GM12878 (cell line): ENCODE data around the gene CHCHD6. TPM values are rescaled to one million over a fixed set of nuclear protein-coding genes. Genes with fewer than 3 reads are reported as not detected.

Source experiments
- ATAC-seq: fragments of 200-7000 bp; cut with Tn5 transposase; 3 replicates; pipeline ENCODE4 v1.9.1; 2020; ENCODE audit warnings: mild to moderate bottlenecking, moderate library complexity
- BruUV-seq: library from RNA; stranded (reverse); fragments of 400-500 nt; replicated peaks from 2 replicates; lab custom pipeline; 2021; lab: Mats Ljungman, UMichigan
- CTCF ChIA-PET: fragments of 300-600 bp; sonication (Branson Sonifier 250); formaldehyde crosslinking; extraction: SDS; loops from one replicate; lab custom pipeline; 2021; ENCODE audit warnings: inconsistent platforms; lab: Yijun Ruan, JAX
- POLR2A ChIA-PET: fragments of 350-600 bp; formaldehyde crosslinking; extraction: SDS; loops from one replicate; lab custom pipeline; 2021; ENCODE audit warnings: inconsistent platforms; lab: Charles Lee
- RAD21 ChIA-PET: fragments of 300-600 bp; sonication (Branson Sonifier 250); formaldehyde crosslinking; loops from one replicate; lab custom pipeline; 2023; ENCODE audit warnings: antibody characterized with exemption; ENCODE audit not compliant: unreplicated experiment; lab: Charles Lee
- SMC1A ChIA-PET: fragments of 300-600 bp; sonication (Branson Sonifier 250); formaldehyde crosslinking; loops from one replicate; lab custom pipeline; 2023; ENCODE audit not compliant: unreplicated experiment, uncharacterized antibody; lab: Charles Lee
- DNase-seq: peaks from one replicate; pipeline ENCODE4 v3.0.0-alpha.2; 2011; ENCODE audit warnings: low read depth, low spot score
- FAIRE-seq: peaks from 3 replicates; lab custom pipeline; 2011; peaks lifted over from hg19 to GRCh38; lab: Jason Lieb, UNC
- H2AFZ ChIP-seq: 2 replicates; pipeline ENCODE4 v1.6.0; 2011; ENCODE audit warnings: low read depth, low read length, control low read depth; ENCODE audit not compliant: control insufficient read depth
- H3K27ac ChIP-seq: 2 replicates; pipeline ENCODE4 v1.5.1; 2011; ENCODE audit warnings: control low read depth; ENCODE audit not compliant: control insufficient read depth, insufficient read depth
- H3K27me3 ChIP-seq, 2 experiments: replicated peaks in 1 of 2; 2 replicates each; pipeline versions ENCODE4 v1.6.0 to v1.6.1; 2011; ENCODE audit warnings: low read length in 1 of 2; ENCODE audit not compliant: control insufficient read depth in 2 of 2, insufficient read depth in 2 of 2
- H3K36me3 ChIP-seq, 2 experiments: 2 replicates each; pipeline ENCODE4 v1.5.1; 2011; ENCODE audit warnings: low read length in 1 of 2; ENCODE audit not compliant: control insufficient read depth in 2 of 2, insufficient read depth in 2 of 2
- H3K4me1 ChIP-seq: 2 replicates; pipeline ENCODE4 v1.6.1; 2011; ENCODE audit warnings: mild to moderate bottlenecking, low read length, moderate library complexity, mixed read lengths; ENCODE audit not compliant: control insufficient read depth, insufficient read depth
- H3K4me2 ChIP-seq: 2 replicates; pipeline ENCODE4 v1.6.0; 2011; ENCODE audit warnings: control low read depth; ENCODE audit not compliant: control insufficient read depth, insufficient read depth
- H3K4me3 ChIP-seq: fragments of 200-600 bp; sonication (generic); 2 replicates; pipeline ENCODE4 v1.5.1; 2016
- H3K79me2 ChIP-seq: 2 replicates; pipeline ENCODE4 v1.6.0; 2011; ENCODE audit warnings: low read length; ENCODE audit not compliant: control insufficient read depth, insufficient read depth
- H3K9ac ChIP-seq: 2 replicates; pipeline ENCODE4 v1.8.0; 2011; ENCODE audit warnings: low read length, control low read depth, mixed read lengths; ENCODE audit not compliant: control insufficient read depth, insufficient read depth
- H3K9me3 ChIP-seq: replicated peaks from 3 replicates; pipeline ENCODE4 v1.5.1; 2011; ENCODE audit warnings: mild to moderate bottlenecking, low read length; ENCODE audit not compliant: control insufficient read depth, insufficient read depth
- H4K20me1 ChIP-seq: 2 replicates; pipeline ENCODE4 v1.6.0; 2011; ENCODE audit not compliant: control insufficient read depth, insufficient read depth
- BCL11A ChIP-seq: IDR thresholded peaks from 2 replicates; pipeline ENCODE4 v1.6.1; 2011; ENCODE audit warnings: low read depth, low read length
- BCLAF1 ChIP-seq: fragments of 450-650 bp; IDR thresholded peaks from 2 replicates; pipeline ENCODE4 v1.6.1; 2017; ENCODE audit warnings: antibody characterized with exemption, mild to moderate bottlenecking, moderate library complexity
- CBX5 ChIP-seq: sonication (generic); IDR thresholded peaks from 2 replicates; pipeline ENCODE4 v1.6.1; 2016; ENCODE audit warnings: low read depth, moderate library complexity, mild to moderate bottlenecking, inconsistent platforms
- CHD2 ChIP-seq: IDR thresholded peaks from 2 replicates; pipeline ENCODE4 v1.6.1; 2011; ENCODE audit warnings: low read depth, low read length, improper control_type of control experiment, borderline replicate concordance
- DPF2 ChIP-seq: fragments of 450-650 bp; IDR thresholded peaks from 2 replicates; pipeline ENCODE4 v1.6.1; 2017; ENCODE audit warnings: mild to moderate bottlenecking
- FOS ChIP-seq: IDR thresholded peaks from 3 replicates; pipeline ENCODE4 v1.6.1; 2011; ENCODE audit warnings: borderline replicate concordance; ENCODE audit not compliant: insufficient read length; ENCODE audit errors: extremely low read depth
- HSF1 ChIP-seq: fragments of 150-350 bp; IDR thresholded peaks from 2 replicates; pipeline ENCODE4 v1.6.1; 2014; ENCODE audit warnings: mild to moderate bottlenecking, low read depth, low read length
- KAT2A ChIP-seq: conservative IDR thresholded peaks from 2 replicates; pipeline ENCODE4 v1.6.1; 2011; ENCODE audit warnings: low read depth, low read length; ENCODE audit not compliant: control insufficient read depth
- NR2C1 ChIP-seq: fragments of 450-650 bp; IDR thresholded peaks from 2 replicates; pipeline ENCODE4 v1.6.1; 2017; ENCODE audit warnings: antibody characterized with exemption, mild to moderate bottlenecking, moderate library complexity
- PAX8 ChIP-seq: fragments of 450-650 bp; IDR thresholded peaks from 2 replicates; pipeline ENCODE4 v1.6.1; 2017; ENCODE audit warnings: mild to moderate bottlenecking, moderate library complexity
- RAD51 ChIP-seq: fragments of 450-650 bp; IDR thresholded peaks from 2 replicates; pipeline ENCODE4 v1.6.1; 2016; ENCODE audit warnings: moderate library complexity, mild to moderate bottlenecking, inconsistent platforms
- RELA ChIP-seq: fragments of 450-650 bp; IDR thresholded peaks from 2 replicates; pipeline ENCODE4 v1.8.0; 2014; ENCODE audit warnings: borderline replicate concordance; ENCODE audit not compliant: partially characterized antibody
- WGBS: methylation state at CpG from one replicate; pipeline ENCODE4 v1.1.6; 2016; ENCODE audit warnings: low lambda C conversion rate; ENCODE audit not compliant: insufficient replicate concordance, insufficient coverage; ENCODE audit errors: missing lambda C conversion rate; 5-methylcytosine and 5-hydroxymethylcytosine counted together
- in situ Hi-C: fragments of 300-500 bp; cut with MboI; formaldehyde crosslinking; loops from 9 replicates; pipeline ENCODE4 v1.14.3; 2018; ENCODE audit warnings: mixed read lengths
- intact Hi-C: fragments of 100-400 bp; cut with micrococcal nuclease; formaldehyde crosslinking; loops from one replicate; pipeline ENCODE4 v1.14.2; 2022; ENCODE audit not compliant: unreplicated experiment
- polyA plus RNA-seq, 11 experiments: library from polyadenylated mRNA; depleted of rRNA in 4 of 11; unstranded in 6 of 11; stranded (reverse) in 5 of 11; fragments of >200 nt; fragmentation: Nextera tagmentation in 4 of 11; fragmentation: Illumina TruSeq in 1 of 11; extraction: Ambion mirVana in 4 of 11; extraction: Trizol in 1 of 11; gene quantifications; 1 replicate in 1 of 11; 2 replicates in 10 of 11; pipeline versions ENCODE4 v1.2.1 to v1.2.3, GENCODE V29; 2011 to 2016; ENCODE audit warnings: inconsistent platforms in 2 of 11, missing spikeins in 2 of 11, low read depth in 1 of 11
- total RNA-seq, 4 experiments: library from RNA; depleted of rRNA in 3 of 4; stranded (reverse); fragments of >200 nt in 3 of 4; fragmentation: Illumina TruSeq in 1 of 4; extraction: Trizol in 1 of 4; gene quantifications; 2 replicates each; pipeline versions ENCODE4 v1.2.1 to v1.2.3, GENCODE V29; 2013 to 2021

CHCHD6 gene
- total and polyA plus RNA-seq, 10 of the 15 experiments (the other 5 are each of a cell fraction or from before 2014, with no cell fraction given) = 2.7 to 16.7 (median 12.3) TPM

GRCh38 chr3:126656371-126657134, 47.5 kb upstream of the CHCHD6 start:
- H3K9ac ChIP-seq = no peak overlapping the region
- no peaks in the 10 kb centered on the region for H3K4me1 ChIP-seq
- ChIA-PET RAD21 (no interaction called here), POLR2A (no interaction called here), SMC1A (interaction anchor here (0.7 kb wide), 1 partner anchor 836 kb away, joined by 3 read pairs; no protein-coding TSS in a partner anchor), CTCF (interaction anchor here (0.8 kb wide), 1 partner anchor 134 kb away, joined by 3 read pairs; no protein-coding TSS in a partner anchor)
- in situ Hi-C loops (no loop called here), intact Hi-C loops (no loop called here)
- DNase-seq (no peak), ATAC-seq (no peak), FAIRE-seq (no peak)
- BruUV-seq = no TSS peak
- peaks cover 4 to 8% of the 10 kb centered on the region in 2 experiments for H3K27me3 ChIP-seq
- H3K36me3 ChIP-seq = no peaks in the 10 kb centered on the region
- no peak overlapping the region for H3K27ac ChIP-seq
- no peaks in the 10 kb centered on the region; the same call in 2 of the 3 replicates for H3K9me3 ChIP-seq
- no peaks in the 10 kb centered on the region for H3K79me2 ChIP-seq
- H2AFZ ChIP-seq = no peak overlapping the region
- no peaks in the 10 kb centered on the region for H4K20me1 ChIP-seq
- H3K4me3 ChIP-seq = no peak overlapping the region
- TF ChIP-seq PAX8 (no peak), RELA (no peak), FOS (no peak)
- no peak overlapping the region for H3K4me2 ChIP-seq
- 18% methylated on average over 8 of the region's 8 CpGs for WGBS

- Histone ChIP-seq H3K4me2 (no peak overlapping the region), H3K27ac (no peak overlapping the region), H3K4me3 (no peak overlapping the region), H3K36me3 (no peaks in the 10 kb centered on the region), H3K27me3 (peaks cover 4 to 5% of the 10 kb centered on the region in 2 experiments; a peak in 3 of 4 replicates), H4K20me1 (no peaks in the 10 kb centered on the region), H3K79me2 (no peaks in the 10 kb centered on the region), H3K4me1 (no peaks in the 10 kb centered on the region), H2AFZ (no peak overlapping the region), H3K9me3 (no peaks in the 10 kb centered on the region; the same call in 2 of the 3 replicates), H3K9ac (no peak overlapping the region)
- CTCF ChIA-PET = interaction anchor here (1.2 kb wide), 1 partner anchor 22 kb away, joined by 3 read pairs; no protein-coding TSS in a partner anchor
- BruUV-seq = no TSS peak
- SMC1A ChIA-PET = no interaction called here
- ATAC-seq (no peak), DNase-seq (no peak), FAIRE-seq (no peak)
- 0% methylated on average over 2 of the region's 2 CpGs for WGBS
- RAD21 ChIA-PET = no interaction called here
- TF ChIP-seq CHD2 (no peak), KAT2A (no peak), RAD51 (no peak), DPF2 (no peak), NR2C1 (no peak), CBX5 (no peak), BCL11A (no peak), BCLAF1 (no peak), HSF1 (no peak)
- intact Hi-C loops (no loop called here), in situ Hi-C loops (no loop called here)
- POLR2A ChIA-PET = no interaction called here
Measured at GRCh38 chr3:126657901-126658300, 46.1 kb upstream of the CHCHD6 start.
